Body of pancreas (tissue), 4 donors: ENCODE data around the gene PML.

Experiments
- POLR2A ChIP-seq, 3 donors: fragments of 450-650 bp; IDR thresholded peaks; one replicate each; pipeline ENCODE4 v1.6.1; 2016; ENCODE audit warnings: antibody characterized with exemption in 3 of 3, mild to moderate bottlenecking in 2 of 3
- TF ChIP-seq, protein P1 (sequence below), 7 experiments: fragments of 450-650 bp in 4 of 7; fragments of 200-600 bp in 3 of 7; sonication (generic) in 3 of 7; IDR thresholded peaks; one replicate each; pipeline ENCODE4 v1.5.1; 2016 to 2019; ENCODE audit warnings: antibody characterized with exemption in 7 of 7

DNA sequence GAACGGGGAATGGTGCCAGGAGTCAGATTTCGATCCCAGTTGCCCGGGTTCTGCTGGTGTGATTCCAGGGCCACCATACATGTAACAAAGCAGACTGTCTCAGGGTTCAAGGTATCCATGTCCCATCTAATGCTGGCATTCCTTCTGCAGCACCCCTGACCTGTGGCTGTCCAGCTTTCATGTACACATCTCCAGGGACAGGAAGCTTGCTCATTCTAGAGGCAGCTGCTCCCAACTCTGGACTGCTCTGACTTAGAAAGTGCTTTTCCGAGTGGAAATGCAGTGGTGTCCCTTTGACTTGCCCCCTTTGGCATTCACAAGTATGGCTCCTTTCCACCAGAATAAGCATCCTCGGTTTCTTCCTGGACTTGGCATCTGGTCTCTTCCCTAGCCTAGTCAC is 30.9 kb downstream of the PML start:
- TF ChIP-seq, protein P1, sequence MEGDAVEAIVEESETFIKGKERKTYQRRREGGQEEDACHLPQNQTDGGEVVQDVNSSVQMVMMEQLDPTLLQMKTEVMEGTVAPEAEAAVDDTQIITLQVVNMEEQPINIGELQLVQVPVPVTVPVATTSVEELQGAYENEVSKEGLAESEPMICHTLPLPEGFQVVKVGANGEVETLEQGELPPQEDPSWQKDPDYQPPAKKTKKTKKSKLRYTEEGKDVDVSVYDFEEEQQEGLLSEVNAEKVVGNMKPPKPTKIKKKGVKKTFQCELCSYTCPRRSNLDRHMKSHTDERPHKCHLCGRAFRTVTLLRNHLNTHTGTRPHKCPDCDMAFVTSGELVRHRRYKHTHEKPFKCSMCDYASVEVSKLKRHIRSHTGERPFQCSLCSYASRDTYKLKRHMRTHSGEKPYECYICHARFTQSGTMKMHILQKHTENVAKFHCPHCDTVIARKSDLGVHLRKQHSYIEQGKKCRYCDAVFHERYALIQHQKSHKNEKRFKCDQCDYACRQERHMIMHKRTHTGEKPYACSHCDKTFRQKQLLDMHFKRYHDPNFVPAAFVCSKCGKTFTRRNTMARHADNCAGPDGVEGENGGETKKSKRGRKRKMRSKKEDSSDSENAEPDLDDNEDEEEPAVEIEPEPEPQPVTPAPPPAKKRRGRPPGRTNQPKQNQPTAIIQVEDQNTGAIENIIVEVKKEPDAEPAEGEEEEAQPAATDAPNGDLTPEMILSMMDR (IDR thresholded peaks at IDR 0.05): no peak
- no peak for TF ChIP-seq POLR2A (IDR thresholded peaks at IDR 0.05)
